Lower leg skin (tissue), 4 donors: ENCODE results near the gene CES4A. TPM values are rescaled to one million over a fixed set of nuclear protein-coding genes. Genes with fewer than 3 reads are reported as not detected.

ENCODE experiments used
- DNase-seq, 2 donors: peaks; one replicate each; pipeline ENCODE4 v3.0.0-alpha.2; 2019; ENCODE audit warnings: low spot score in 2 of 2
- H3K4me3 ChIP-seq: fragments of 200-600 bp; sonication (generic); 2 replicates; pipeline ENCODE4 v1.5.1; 2017; ENCODE audit warnings: mild to moderate bottlenecking, low read depth; ENCODE audit not compliant: poor library complexity, severe bottlenecking
- POLR2A ChIP-seq, 2 donors: fragments of 450-650 bp; IDR thresholded peaks; one replicate each; pipeline ENCODE4 v1.6.1; 2016 to 2017; ENCODE audit warnings: antibody characterized with exemption in 2 of 2, mild to moderate bottlenecking in 1 of 2, moderate library complexity in 1 of 2
- WGBS, 2 donors: methylation state at CpG; one replicate each; pipeline ENCODE4 v1.1.5; 2018; 5-methylcytosine and 5-hydroxymethylcytosine counted together
- intact Hi-C: fragments of 100-400 bp; cut with DNase I; formaldehyde crosslinking; loops from one replicate; pipeline ENCODE4 v1.15.0; 2023; ENCODE audit warnings: low total_unique reads
- total RNA-seq, 4 donors: library from RNA; depleted of rRNA; stranded (reverse); fragments of >200 nt; gene quantifications; one replicate each; pipeline ENCODE4 v1.1.0, GENCODE V29; 2016
- TF ChIP-seq, protein P1 (sequence below), 3 donors: fragments of 450-650 bp; IDR thresholded peaks; one replicate each; pipeline ENCODE4 v1.5.1; 2016; ENCODE audit warnings: antibody characterized with exemption in 3 of 3, mild to moderate bottlenecking in 3 of 3, moderate library complexity in 2 of 3

The CES4A gene
- total RNA-seq, 4 donors from 2014 or later = 43.6 to 95.8 (median 75.9) TPM

DNA sequence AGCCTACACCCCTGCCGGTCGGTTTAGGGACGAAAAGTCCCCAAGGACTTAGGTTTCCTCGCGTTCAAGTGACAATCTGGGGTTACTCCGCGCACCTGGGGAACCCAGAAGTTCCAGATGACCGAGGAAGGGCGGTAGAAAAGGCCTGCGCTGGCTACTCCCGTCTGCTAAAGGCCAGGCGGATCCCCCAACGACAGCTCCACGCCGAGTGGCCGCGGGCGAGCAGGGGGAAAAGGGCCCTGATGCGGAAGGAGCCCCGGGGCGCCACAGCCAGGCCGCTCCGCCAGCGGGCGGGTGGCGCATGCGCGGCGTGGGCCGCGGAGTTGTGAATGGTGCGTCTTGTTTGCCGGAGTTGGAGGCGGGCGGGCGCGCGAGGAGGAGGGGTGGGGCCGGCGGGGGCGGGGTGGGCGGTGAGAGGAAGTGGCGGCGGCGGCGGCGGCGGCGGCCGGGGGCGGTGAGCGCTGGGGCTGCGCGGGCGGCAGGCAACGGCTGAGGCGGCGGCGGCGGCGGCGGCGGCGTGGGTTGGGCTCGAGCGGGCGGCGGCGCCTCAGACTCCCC lies 40.4 kb downstream of the CES4A start, which contains the start of gene CBFB:
CBFB (plus strand) TSS at position 454 of the 558 bp plus-strand sequence. CDS start 259 bp downstream, outside the sequence.
- TF ChIP-seq, protein P1, sequence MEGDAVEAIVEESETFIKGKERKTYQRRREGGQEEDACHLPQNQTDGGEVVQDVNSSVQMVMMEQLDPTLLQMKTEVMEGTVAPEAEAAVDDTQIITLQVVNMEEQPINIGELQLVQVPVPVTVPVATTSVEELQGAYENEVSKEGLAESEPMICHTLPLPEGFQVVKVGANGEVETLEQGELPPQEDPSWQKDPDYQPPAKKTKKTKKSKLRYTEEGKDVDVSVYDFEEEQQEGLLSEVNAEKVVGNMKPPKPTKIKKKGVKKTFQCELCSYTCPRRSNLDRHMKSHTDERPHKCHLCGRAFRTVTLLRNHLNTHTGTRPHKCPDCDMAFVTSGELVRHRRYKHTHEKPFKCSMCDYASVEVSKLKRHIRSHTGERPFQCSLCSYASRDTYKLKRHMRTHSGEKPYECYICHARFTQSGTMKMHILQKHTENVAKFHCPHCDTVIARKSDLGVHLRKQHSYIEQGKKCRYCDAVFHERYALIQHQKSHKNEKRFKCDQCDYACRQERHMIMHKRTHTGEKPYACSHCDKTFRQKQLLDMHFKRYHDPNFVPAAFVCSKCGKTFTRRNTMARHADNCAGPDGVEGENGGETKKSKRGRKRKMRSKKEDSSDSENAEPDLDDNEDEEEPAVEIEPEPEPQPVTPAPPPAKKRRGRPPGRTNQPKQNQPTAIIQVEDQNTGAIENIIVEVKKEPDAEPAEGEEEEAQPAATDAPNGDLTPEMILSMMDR (IDR thresholded peaks at IDR 0.05) = no peak
- peak in 1 of 2 donors; percentile 28 for TF ChIP-seq POLR2A (IDR thresholded peaks at IDR 0.05)
- intact Hi-C loops = no loop called here
- WGBS, 2 donors = 1 to 3% methylated on average over 16 to 68 of the region's 69 CpGs
- DNase-seq = peak; percentile 85 to 98
- H3K4me3 ChIP-seq = peak within 1 kb of the TSS; percentile 89

DNA sequence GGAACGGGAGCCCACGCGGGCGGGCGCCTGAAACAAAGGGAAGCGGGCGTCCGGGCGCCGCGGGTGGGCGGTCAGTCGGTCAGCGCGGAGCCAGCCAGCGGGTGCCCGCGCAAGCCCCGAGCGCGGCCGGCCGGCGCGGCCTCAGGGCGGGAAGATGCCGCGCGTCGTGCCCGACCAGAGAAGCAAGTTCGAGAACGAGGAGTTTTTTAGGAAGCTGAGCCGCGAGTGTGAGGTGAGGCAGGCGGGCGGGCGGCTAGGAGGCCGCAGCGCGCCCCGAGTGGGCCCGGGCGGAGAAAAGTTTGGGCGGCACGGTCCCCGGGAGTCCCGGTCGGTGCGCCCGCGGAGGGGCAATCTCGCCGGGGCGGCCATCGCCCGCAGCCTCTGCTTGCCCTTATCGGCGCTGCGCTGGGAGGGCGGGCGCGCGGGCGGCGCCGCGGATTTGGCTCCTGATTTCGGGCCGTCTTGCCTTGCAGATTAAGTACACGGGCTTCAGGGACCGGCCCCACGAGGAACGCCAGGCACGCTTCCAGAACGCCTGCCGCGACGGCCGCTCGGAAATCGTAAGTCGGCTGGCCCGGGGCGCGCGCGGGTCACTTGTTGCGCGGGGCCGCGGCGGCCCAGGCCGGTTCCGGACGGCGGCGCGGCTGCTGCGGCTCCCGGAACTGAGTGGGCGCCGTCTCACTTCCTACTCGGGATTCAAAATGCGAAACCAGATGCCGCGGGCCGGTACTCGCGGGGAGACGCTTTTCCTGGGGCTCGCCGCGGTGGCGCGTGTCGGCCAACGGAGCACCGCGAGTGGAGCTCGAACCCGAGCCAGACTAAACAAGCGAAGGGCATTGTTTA lies 41.1 kb downstream of the CES4A start:
- WGBS, 2 donors = 0% methylated on average over 74 to 112 of the region's 123 CpGs
- intact Hi-C loops = no loop called here

DNA sequence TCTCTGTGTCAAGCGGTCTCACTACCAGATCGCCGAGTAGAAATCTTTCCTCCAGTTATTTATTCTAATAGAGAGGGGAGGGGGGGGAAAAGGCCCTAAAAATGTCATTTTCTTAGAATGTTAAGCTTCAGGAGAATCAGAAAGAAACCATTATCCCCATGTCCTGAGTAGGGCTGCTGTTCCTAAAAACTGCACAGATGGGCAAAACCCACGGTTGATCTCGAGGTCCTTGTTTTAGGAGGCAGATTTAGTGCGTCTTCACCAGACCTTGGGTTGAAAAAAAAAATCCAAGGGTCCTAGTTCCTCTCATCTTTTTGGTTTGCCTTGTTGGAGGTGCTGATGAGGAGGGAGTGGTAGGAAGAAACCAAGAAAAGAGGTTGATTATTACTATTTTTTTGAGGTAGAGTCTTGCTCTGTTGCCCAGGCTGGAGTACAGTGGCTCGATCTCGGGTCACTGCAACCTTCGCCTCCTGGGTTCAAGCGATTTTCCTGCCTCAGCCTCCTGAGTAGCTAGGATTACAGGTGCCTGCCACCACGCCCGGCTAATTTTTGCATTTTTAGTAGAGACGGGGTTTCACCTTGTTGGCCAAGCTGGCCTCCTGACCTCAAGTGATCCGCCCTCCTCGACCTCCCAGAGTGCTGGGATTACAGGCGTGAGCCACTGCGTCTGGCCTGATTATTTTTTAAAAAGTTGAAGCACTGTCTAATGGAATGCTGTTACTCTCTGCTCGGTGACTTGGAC lies 42.0 kb downstream of the CES4A start:
- 44 to 48% methylated on average over 18 of the region's 18 CpGs for WGBS, 2 donors

More for the DNA sequence above, 41.1 kb downstream of the CES4A start:
- peak overlapping the region; percentile 89 for H3K4me3 ChIP-seq
- peak; percentile 39 to 93 for DNase-seq
- TF ChIP-seq, protein P1 (IDR thresholded peaks at IDR 0.05) = no peak
- TF ChIP-seq POLR2A (IDR thresholded peaks at IDR 0.05) = no peak

DNA sequence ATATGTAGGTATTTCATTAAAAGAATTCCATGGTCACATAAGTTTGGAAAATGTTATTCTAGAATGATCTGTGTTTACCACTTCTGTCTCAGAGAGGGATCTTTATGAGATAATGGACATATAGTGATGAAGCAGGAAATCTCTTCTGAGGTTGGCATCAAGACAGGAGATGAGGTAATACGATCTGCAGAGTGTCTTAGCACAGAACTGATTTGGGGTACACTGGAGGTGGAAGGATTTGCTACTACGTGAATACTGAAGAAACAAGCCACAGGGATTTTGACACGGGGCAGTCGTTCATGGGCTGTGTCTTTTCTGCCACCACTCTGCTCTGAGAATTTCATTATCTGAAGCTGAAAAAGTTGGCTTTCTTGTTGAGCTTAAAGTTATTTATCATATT lies 46.1 kb downstream of the CES4A start:
- intact Hi-C loops = no loop called here
- DNase-seq = no peak
- H3K4me3 ChIP-seq = no peak overlapping the region
- 45 to 48% methylated on average over 4 of the region's 4 CpGs for WGBS, 2 donors
- TF ChIP-seq, protein P1 (IDR thresholded peaks at IDR 0.05) = no peak
- no peak for TF ChIP-seq POLR2A (IDR thresholded peaks at IDR 0.05)

More for the DNA sequence above, 42.0 kb downstream of the CES4A start:
- peak in 1 of 2 donors; percentile 54 for DNase-seq
- intact Hi-C loops = no loop called here
- TF ChIP-seq, protein P1 (IDR thresholded peaks at IDR 0.05) = no peak
- TF ChIP-seq POLR2A (IDR thresholded peaks at IDR 0.05) = no peak
- H3K4me3 ChIP-seq = peak overlapping the region; percentile 89

DNA sequence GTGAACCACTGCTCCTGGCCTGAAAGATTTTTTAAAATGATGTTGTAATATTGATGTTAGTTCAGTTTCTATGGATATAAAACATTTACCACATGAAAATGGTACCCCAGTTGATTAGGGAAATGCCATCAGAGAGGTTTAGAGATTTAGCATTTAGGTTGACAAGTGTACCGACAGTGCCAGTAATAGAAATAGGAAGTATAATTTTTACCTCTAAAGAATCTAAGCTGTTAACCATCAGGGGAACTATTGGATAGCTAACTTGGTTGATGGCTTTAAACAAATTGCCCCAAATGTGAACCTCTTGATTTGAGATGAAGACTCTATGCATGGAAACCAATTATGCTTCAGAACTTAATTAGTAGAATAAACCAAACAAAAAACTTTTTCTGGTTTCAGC lies 47.0 kb downstream of the CES4A start:
- DNase-seq = no peak
- intact Hi-C loops = no loop called here
- 79 to 98% methylated on average over 1 of the region's 1 CpG for WGBS, 2 donors

More for the DNA sequence above, 47.0 kb downstream of the CES4A start:
- TF ChIP-seq POLR2A (IDR thresholded peaks at IDR 0.05) = no peak
- TF ChIP-seq, protein P1 (IDR thresholded peaks at IDR 0.05) = no peak
- no peak overlapping the region for H3K4me3 ChIP-seq
